T-helper 2 cell (primary cell): ENCODE data around the gene ENOX2.
"Not testable (repeated sequence)": the region's sequence is repeated elsewhere in the genome, so short reads cannot be mapped to it uniquely, and the experiment has no call there.

Experiments
- DNase-seq, 5 experiments: peaks; one replicate each; pipeline versions ENCODE4 v3.0.0 to v3.0.0-alpha.2; 2012 to 2022

Gene ENOX2

GRCh38 chrX:130825525-130825924 is 77.5 kb downstream of the ENOX2 start:
- no peak for DNase-seq

- not testable (repeated sequence) for DNase-seq
Measured at GRCh38 chrX:130819367-130819766, 83.6 kb downstream of the ENOX2 start.

GRCh38 chrX:130813932-130814331 is 89.1 kb downstream of the ENOX2 start:
- DNase-seq = not testable (repeated sequence)

GRCh38 chrX:130810561-130810960 is 92.4 kb downstream of the ENOX2 start:
- no peak for DNase-seq

GRCh38 chrX:130805903-130806302 is 97.1 kb downstream of the ENOX2 start:
- no peak for DNase-seq

- no peak for DNase-seq
Measured at GRCh38 chrX:130803537-130803936, 99.5 kb downstream of the ENOX2 start.

- DNase-seq = no peak
Measured at GRCh38 chrX:130801901-130802300, 101.1 kb downstream of the ENOX2 start.

GRCh38 chrX:130799393-130799792 is 103.6 kb downstream of the ENOX2 start:
- DNase-seq = no peak

- no peak for DNase-seq
Measured at GRCh38 chrX:130793975-130794374, 109.0 kb downstream of the ENOX2 start.

- DNase-seq = not testable (repeated sequence)
Measured at GRCh38 chrX:130791870-130792269, 111.1 kb downstream of the ENOX2 start.

- DNase-seq = no peak
Measured at GRCh38 chrX:130789793-130790192, 113.2 kb downstream of the ENOX2 start.

- no peak for DNase-seq
Measured at GRCh38 chrX:130788786-130789581, 114.0 kb downstream of the ENOX2 start.

- no peak for DNase-seq
Measured at GRCh38 chrX:130786030-130786429, 117.0 kb downstream of the ENOX2 start.

- no peak for DNase-seq
Measured at GRCh38 chrX:130778773-130779172, 124.2 kb downstream of the ENOX2 start.

- no peak for DNase-seq
Measured at GRCh38 chrX:130775849-130776248, 127.2 kb downstream of the ENOX2 start.

GRCh38 chrX:130772776-130773143 is 130.2 kb downstream of the ENOX2 start:
- no peak for DNase-seq

GRCh38 chrX:130772105-130772775 is 130.8 kb downstream of the ENOX2 start:
- peak in 1 of 5 experiments; percentile 52 for DNase-seq

GRCh38 chrX:130771648-130772047 is 131.4 kb downstream of the ENOX2 start:
- DNase-seq = peak in 1 of 5 experiments; percentile 71

- DNase-seq = no peak
Measured at GRCh38 chrX:130771230-130771629, 131.8 kb downstream of the ENOX2 start.

GRCh38 chrX:130770615-130771014 is 132.4 kb downstream of the ENOX2 start:
- peak in 1 of 5 experiments; percentile 37 for DNase-seq

- DNase-seq = no peak
Measured at GRCh38 chrX:130769835-130770234, 133.2 kb downstream of the ENOX2 start.

GRCh38 chrX:130758072-130758471 is 144.9 kb downstream of the ENOX2 start:
- peak in 1 of 5 experiments; percentile 19 for DNase-seq

- no peak for DNase-seq
Measured at GRCh38 chrX:130756233-130756632, 146.8 kb downstream of the ENOX2 start.

- DNase-seq = no peak
Measured at GRCh38 chrX:130754353-130754752, 148.7 kb downstream of the ENOX2 start.
